ENCODE results near the gene STAG1.

GRCh38 chr3:136672457-136672856 is 79.7 kb downstream of the STAG1 start:
- TF ChIP-seq POLR2AphosphoS5 (IDR thresholded peaks at IDR 0.05; ENCODE audit: low read depth, low read length) (no peak), CTCF (IDR thresholded peaks at IDR 0.05) (no peak)

Measured in Panc1 (cell line).